WTC11 (cell line): Measurements from ENCODE around the gene TRMT44. TPM values are rescaled to one million over a fixed set of nuclear protein-coding genes. Genes with fewer than 3 reads are reported as not detected.

Experiments used
- ATAC-seq: fragments of 200-7000 bp; cut with Tn5 transposase; 2 replicates; pipeline ENCODE4 v1.10.0; 2021; ENCODE audit warnings: mild to moderate bottlenecking, moderate library complexity
- CTCF ChIA-PET: fragments of 300-600 bp; sonication (Branson Sonifier 250); formaldehyde crosslinking; loops from one replicate; lab custom pipeline; 2021; ENCODE audit warnings: antibody characterized with exemption; lab: Charles Lee
- POLR2A ChIA-PET: fragments of 350-600 bp; sonication (Branson Sonifier 250); formaldehyde crosslinking; loops from one replicate; lab custom pipeline; 2021; ENCODE audit warnings: antibody characterized with exemption; lab: Charles Lee
- DNase-seq: peaks from one replicate; pipeline ENCODE4 v3.0.0; 2021; ENCODE audit warnings: low spot score
- H3K27ac Mint-ChIP-seq: 2 replicates; pipeline ENCODE4 v1.8.0; 2021; ENCODE audit warnings: mixed read lengths
- H3K27me3 Mint-ChIP-seq: 2 replicates; pipeline ENCODE4 v1.8.0; 2021; ENCODE audit warnings: low read depth, mild to moderate bottlenecking, moderate library complexity, mixed read lengths
- H3K36me3 Mint-ChIP-seq: 2 replicates; pipeline ENCODE4 v1.8.0; 2021; ENCODE audit warnings: mixed read lengths
- H3K4me1 Mint-ChIP-seq: 2 replicates; pipeline ENCODE4 v1.8.0; 2022; ENCODE audit warnings: mixed read lengths
- H3K4me3 Mint-ChIP-seq: 2 replicates; pipeline ENCODE4 v1.8.0; 2021; ENCODE audit warnings: mild to moderate bottlenecking, moderate library complexity, mixed read lengths
- H3K9me3 Mint-ChIP-seq: 2 replicates; pipeline ENCODE4 v1.8.0; 2021; ENCODE audit warnings: mixed read lengths
- ATF2 ChIP-seq: sonication (generic); formaldehyde crosslinking; IDR thresholded peaks from 2 replicates; pipeline ENCODE4 v1.8.1; 2022; ENCODE audit warnings: low read depth, missing genetic modification reagents, borderline replicate concordance
- CDX4 ChIP-seq: fragments of 250-450 bp; sonication (Bioruptor Pico); IDR thresholded peaks from 2 replicates; pipeline ENCODE4 v1.9.0; 2021; ENCODE audit warnings: moderate library complexity, mild to moderate bottlenecking, inconsistent platforms, borderline replicate concordance
- E2F5 ChIP-seq: sonication (generic); formaldehyde crosslinking; IDR thresholded peaks from 2 replicates; pipeline ENCODE4 v1.8.1; 2022; ENCODE audit warnings: mild to moderate bottlenecking, moderate library complexity, missing genetic modification reagents
- EMX1 ChIP-seq: fragments of 250-450 bp; sonication (Bioruptor Pico); IDR thresholded peaks from 2 replicates; pipeline ENCODE4 v1.8.0; 2021; ENCODE audit warnings: mild to moderate bottlenecking
- FOXP4 ChIP-seq: sonication (generic); formaldehyde crosslinking; IDR thresholded peaks from 2 replicates; pipeline ENCODE4 v1.8.0; 2022; ENCODE audit warnings: mild to moderate bottlenecking, missing genetic modification reagents
- HMGXB4 ChIP-seq: sonication (generic); formaldehyde crosslinking; IDR thresholded peaks from 2 replicates; pipeline ENCODE4 v1.8.1; 2023; ENCODE audit warnings: mild to moderate bottlenecking, moderate library complexity, missing genetic modification reagents
- RELA ChIP-seq: sonication (generic); formaldehyde crosslinking; IDR thresholded peaks from 2 replicates; pipeline ENCODE4 v1.8.1; 2022; ENCODE audit warnings: missing genetic modification reagents, mild to moderate bottlenecking, borderline replicate concordance
- SMAD3 ChIP-seq: sonication (generic); formaldehyde crosslinking; IDR thresholded peaks from 2 replicates; pipeline ENCODE4 v1.8.0; 2022; ENCODE audit warnings: missing genetic modification reagents, mild to moderate bottlenecking, borderline replicate concordance
- TCF7 ChIP-seq: sonication (generic); formaldehyde crosslinking; IDR thresholded peaks from 2 replicates; pipeline ENCODE4 v1.8.0; 2022; ENCODE audit warnings: mild to moderate bottlenecking, low read depth, missing genetic modification reagents, moderate library complexity
- USF1 ChIP-seq: sonication (generic); formaldehyde crosslinking; IDR thresholded peaks from 2 replicates; pipeline ENCODE4 v1.8.0; 2022; ENCODE audit warnings: mild to moderate bottlenecking, missing genetic modification reagents
- ZNF512 ChIP-seq: sonication (generic); formaldehyde crosslinking; IDR thresholded peaks from 2 replicates; pipeline ENCODE4 v1.8.1; 2022; ENCODE audit warnings: missing genetic modification reagents, borderline replicate concordance
- ZNF532 ChIP-seq: fragments of 250-450 bp; sonication (Bioruptor Pico); IDR thresholded peaks from 2 replicates; pipeline ENCODE4 v1.9.0; 2021; ENCODE audit warnings: mild to moderate bottlenecking, borderline replicate concordance
- total RNA-seq: library from RNA; stranded (reverse); gene quantifications from 3 replicates; pipeline ENCODE4 v1.2.3, GENCODE V29; 2021

The TRMT44 gene
- total RNA-seq, 1 experiment from 2014 or later = 28.4 TPM

GRCh38 chr4:8465615-8466611 lies 25.3 kb downstream of the TRMT44 start:
- H3K27ac Mint-ChIP-seq = no peak overlapping the region; the same call in 1 of the 2 replicates
- POLR2A ChIA-PET = no interaction called here

More at GRCh38 chr4:8465615-8466611, 25.3 kb downstream of the TRMT44 start:
- Mint-ChIP-seq H3K36me3 (peaks cover 31% of the 10 kb centered on the region), H3K9me3 (no peaks in the 10 kb centered on the region), H3K4me3 (no peak overlapping the region), H3K4me1 (peaks cover 8% of the 10 kb centered on the region; the same call in 1 of the 2 replicates), H3K27me3 (no peaks in the 10 kb centered on the region)
- ATAC-seq (no peak), DNase-seq (no peak)
- TF ChIP-seq E2F5 (CRISPR knock-in tag) (no peak), SMAD3 (CRISPR knock-in tag) (no peak), TCF7 (no peak), HMGXB4 (CRISPR knock-in tag) (no peak), EMX1 (CRISPR knock-in tag) (no peak), CDX4 (CRISPR knock-in tag) (no peak), RELA (no peak), FOXP4 (CRISPR knock-in tag) (no peak), ZNF512 (CRISPR knock-in tag) (no peak), USF1 (CRISPR knock-in tag) (no peak), ATF2 (no peak), ZNF532 (CRISPR knock-in tag) (no peak)
- TF ChIP-seq, all 79 proteins: peak for 0
- CTCF ChIA-PET = interaction anchor here (0.7 kb wide), 1 partner anchor 76 kb away, joined by 3 read pairs; no protein-coding TSS in a partner anchor
